GM21528 (cell line): Measurements from ENCODE around the gene MYH9.

Experiments used
- ATAC-seq: cut with Tn5 transposase; IDR thresholded peaks from one replicate; pipeline ENCODE4 v1.9.1; 2021; ENCODE audit warnings: mild to moderate bottlenecking, moderate library complexity; ENCODE audit not compliant: unreplicated experiment, low FRiP score

Gene MYH9

DNA sequence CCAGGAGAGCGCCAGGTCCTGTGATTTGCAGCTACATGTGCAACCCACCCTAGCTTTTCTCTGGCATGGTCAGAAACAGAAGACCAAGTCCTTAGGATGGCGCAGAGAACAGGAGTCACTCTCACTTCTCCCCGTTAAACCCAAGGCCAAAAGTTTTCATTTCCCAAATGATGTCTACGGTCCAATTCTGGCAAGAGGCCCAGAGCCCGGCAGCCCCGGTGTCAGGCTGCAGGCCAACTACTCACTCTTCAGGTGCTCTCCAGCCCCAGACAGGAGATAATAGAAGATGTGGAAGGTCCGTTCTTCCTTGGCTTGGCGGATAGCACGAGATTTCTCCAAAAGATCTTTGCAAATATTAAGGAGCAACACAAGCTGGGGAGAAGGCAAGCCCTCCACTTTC is 67.2 kb downstream of the MYH9 start:
- ATAC-seq = no peak

DNA sequence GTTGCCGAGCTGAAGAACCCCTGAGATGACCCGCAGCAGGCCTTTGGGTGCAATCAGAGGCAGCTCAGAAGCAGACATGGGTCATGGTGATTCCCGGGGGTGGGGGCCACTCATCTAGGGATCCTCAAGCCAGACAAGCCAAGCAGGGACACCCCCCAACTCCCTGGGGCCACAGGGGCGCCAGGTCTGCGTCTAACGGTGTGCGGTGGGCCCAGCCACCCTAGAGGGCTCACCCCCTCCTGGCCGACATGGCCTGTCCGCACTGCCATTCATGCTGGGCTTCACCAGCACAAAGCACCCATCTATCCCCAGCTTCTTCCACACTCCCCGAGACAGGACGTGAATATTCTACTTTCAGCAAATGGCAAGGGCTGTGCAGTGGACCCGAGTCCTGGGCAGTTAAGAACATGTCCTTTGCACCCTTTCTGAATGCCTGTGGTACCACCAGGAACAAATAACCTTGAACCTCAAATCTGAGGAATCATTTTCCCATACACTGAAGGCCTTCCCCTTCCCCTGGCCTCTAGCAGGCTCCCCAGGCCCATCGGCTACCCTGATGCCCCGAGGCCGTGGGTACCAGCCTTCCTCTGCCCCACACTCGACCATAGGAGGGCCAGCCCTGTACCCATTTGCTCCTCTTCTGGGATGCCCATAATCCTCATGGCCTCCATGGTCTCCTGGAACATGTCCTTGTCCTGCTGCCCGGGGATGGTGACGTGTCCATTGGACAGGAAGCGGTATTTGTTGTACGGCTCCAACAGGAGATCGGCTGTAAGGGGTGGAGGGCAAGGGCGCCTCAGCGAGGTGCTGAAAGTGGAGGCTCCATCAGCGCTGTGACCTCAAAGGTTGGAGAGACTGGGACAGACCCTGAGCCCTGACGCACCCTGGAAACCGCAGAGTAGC is 67.9 kb downstream of the MYH9 start:
- ATAC-seq = no peak

DNA sequence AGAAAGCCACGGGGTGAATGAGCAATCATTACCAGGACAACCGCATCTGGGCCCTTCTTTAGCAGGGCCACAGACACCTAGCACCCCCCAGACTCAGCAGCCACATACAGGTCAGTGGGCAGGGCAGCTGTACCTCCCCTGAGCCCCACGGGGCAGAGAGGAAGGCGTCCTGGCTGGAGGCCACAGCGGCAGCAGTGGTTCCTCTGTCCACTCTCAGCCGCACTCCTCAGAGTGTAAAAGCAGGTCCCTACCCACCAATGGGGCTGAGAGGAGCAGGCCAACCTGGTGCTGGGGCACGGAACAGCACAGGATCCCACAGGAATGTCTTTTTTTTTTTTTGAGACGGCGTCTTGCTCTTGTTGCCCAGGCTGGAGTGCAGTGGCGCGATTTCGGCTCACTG is 69.3 kb downstream of the MYH9 start:
- ATAC-seq = no peak

DNA sequence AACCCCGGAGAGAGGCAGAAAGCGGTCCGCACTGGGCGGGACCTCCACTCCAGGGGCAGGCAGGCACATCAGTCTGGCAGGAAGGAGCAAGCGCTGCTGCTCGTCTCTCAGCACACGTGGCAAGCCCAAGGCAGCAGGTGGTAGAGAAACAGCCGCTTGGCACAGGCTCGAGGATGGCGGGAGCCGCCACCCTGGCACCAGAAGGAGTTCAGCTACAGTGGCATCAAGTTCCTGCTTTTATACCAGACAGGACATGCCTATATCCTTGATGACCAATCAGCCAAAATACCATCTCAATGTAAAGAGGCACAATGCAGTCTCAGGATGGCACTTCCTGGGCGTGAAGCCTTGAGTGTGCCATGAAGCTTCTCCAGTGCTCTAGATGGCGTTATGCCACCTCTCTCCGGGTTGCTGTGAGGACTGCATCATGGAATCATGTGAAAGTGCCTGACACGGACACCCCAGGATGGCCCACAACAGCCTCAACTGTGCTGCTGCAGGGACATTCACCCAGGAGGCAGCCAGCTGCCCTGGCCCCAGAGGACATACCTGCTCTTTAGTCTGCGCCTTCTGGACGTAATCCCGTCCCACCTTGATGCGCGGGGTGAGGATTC is 70.0 kb downstream of the MYH9 start:
- ATAC-seq = no peak

DNA sequence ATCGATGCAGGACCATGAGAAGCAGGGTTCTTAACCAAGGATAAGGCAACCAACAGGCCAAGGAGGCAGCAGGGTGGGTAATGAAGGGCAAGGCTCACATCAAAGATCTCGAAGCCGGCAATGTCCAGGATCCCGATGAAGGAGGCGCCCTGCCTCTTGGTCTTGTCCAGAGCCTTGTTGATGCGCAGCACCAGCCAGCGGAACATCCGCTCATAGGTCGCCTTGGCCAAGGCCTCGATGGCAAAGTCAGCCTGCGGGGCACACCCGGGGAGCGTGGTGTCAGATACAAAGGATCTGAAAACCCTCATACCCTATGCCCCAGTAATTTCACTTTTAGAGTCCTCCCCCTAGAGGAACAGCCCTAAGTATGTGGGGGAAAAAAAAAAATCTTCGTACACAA is 71.3 kb downstream of the MYH9 start:
- no peak for ATAC-seq

DNA sequence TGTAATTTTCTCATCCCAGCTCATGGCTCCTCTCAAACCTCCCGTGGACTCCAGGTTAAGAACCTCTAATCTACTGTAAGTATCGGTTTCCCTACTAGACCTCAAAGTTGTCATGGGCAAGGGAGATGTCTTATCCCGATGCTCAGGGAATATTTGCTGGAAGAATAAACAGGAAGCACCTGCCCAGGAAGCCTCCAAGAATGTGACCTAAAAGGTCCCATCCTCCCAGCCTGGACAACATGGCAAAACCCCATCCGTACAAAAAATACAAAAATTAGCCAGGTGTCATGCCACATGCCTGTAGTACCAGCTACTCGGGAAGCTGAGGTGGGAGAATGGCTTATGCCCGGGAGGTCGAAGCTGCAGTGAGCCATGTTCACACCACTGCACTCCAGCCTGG is 72.4 kb downstream of the MYH9 start:
- ATAC-seq = no peak

DNA sequence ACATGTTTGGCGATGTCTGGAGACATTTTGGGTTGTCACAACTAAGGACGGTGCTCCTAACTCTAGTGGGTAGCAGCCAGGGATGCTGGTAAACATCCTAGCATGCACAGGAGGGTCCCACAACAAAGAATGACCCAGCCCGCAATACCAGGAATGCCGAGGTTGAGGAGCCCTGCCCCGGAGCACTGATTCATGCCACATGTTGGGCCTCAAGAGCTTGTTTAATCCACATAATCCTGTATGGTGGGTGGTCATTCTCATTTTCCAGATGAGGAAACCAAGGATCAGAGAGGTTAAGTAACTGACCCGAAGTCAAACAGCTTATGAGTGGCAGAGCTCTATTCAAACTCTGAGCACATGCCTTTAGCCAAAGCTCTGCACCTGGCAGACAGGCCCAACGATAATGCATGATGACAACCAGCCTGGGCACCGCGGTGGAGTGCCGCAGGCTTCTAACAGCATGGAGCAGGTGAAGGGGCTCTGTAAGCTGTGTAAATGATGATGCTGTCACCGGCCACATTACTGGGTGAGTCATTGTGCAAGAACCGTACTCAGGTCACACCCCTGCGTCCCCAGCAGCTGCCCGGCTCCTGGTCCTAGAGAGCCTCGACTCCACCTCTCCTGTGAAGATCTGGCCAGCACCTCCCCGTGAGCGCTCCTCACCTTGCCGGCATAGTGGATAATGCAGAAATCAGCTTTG is 76.2 kb downstream of the MYH9 start:
- ATAC-seq = no peak

DNA sequence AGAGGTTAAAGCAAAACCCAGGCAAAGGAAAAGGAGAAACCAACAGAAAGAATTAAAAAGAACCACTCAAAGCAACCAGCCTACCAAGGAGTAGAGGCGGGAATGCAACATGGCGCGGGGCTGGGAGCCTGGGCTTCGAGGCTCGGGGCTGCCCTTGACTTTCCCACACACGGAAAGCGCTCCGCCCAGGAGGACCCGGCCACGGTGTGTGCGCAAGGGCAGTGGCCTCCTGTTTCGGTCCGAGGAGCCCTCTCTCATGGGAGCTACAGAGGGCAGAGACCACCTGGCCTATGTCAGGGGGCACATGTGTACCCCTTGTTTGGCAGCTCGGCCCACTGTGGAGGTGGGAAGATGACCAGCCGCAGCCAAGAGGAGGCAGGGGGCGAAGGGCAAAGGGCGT is 78.9 kb downstream of the MYH9 start:
- ATAC-seq = no peak

DNA sequence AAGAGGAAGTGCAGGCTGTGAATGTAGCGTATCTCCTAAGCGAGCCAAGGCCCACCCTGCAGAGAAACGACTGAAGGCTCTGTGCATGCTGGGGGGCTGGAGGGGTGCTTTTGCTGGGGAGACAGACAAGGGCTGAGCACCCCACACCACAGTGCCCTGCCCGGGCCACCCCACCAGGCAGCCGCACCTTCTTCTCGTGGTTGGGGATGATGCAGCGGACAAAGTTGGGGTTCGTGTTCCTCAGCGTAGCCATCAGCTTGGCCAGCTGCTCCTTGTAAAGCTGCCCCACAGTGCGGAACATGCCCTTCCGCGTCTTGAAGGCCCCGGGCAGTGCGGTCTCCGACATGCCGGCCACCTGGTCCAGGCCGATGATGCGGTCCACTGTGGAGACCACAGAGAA is 81.5 kb downstream of the MYH9 start:
- ATAC-seq = no peak

DNA sequence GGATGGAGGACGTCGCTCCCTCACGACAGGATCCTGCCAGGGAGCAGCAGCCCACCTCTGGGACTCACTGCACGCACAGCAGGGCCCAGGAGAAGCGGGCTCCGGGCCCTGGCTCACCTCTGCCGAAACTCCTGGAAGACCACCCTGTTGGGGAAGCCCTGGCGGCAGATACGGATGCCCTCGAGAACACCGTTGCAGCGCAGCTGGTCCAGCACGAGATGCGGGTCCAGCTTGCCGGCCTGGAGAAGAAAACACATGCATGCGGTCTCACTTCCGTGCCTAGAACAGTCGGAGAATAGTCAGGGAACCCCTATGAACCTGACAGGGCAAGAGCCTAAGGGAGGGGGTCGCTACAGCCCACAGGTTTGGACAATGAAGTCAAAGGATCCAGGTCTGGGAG is 82.0 kb downstream of the MYH9 start:
- no peak for ATAC-seq

DNA sequence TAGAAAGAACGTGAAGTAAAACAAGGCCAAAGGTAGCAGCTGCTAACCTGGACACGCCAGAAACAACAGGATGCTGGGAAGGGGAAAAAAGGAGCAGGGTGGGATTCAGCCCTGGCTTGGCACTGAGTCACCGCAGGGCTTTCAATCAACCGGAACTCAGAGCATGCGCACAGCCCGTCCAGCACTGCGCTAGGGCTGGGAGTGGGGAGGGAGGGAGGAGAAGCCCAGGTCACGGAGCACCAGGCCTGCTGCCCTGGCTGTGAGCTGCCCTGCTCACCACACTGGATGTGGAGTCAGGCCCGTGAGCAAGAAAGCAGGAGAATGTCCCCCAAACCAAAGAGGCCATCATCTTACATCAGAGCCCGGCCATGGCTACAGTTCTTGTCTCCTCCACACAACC is 83.3 kb downstream of the MYH9 start:
- no peak for ATAC-seq

DNA sequence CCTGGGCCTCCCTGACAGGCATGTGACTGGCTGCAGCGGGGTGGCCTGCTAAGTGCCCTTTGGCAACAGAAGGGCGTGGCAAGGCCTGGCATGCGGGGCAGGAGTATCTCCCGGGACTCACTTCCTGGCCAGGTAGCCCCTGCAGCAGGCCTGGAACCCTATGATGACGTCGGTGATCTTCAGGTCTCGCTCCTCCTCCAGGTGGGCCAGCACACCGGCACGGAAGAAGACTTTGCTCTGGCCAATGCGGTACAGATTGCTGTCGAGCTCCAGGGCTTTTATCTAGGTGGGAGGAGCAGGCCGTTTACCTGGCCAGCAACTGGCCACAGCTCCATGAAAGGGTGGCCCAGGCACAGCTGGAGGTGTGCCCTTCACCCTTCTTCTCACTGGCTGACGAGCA is 83.9 kb downstream of the MYH9 start:
- ATAC-seq = no peak

DNA sequence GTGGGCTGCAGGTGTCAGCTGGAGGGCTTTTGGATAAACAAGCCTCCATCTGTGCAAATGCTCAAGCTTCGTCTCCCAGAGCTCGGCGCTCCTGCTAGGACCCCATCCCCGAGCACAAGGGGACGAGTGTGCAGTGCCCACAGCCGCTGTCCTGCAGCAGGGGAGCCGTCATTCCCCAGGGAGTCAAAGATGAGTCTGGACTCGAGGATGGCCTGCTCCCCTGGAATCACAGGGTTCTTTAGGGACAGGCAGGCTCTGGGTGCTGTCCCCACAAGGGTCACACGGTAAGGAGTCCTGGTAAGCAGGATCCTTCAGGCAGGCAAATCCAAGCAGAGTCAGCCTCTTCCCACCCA is 84.7 kb downstream of the MYH9 start:
- no peak for ATAC-seq

DNA sequence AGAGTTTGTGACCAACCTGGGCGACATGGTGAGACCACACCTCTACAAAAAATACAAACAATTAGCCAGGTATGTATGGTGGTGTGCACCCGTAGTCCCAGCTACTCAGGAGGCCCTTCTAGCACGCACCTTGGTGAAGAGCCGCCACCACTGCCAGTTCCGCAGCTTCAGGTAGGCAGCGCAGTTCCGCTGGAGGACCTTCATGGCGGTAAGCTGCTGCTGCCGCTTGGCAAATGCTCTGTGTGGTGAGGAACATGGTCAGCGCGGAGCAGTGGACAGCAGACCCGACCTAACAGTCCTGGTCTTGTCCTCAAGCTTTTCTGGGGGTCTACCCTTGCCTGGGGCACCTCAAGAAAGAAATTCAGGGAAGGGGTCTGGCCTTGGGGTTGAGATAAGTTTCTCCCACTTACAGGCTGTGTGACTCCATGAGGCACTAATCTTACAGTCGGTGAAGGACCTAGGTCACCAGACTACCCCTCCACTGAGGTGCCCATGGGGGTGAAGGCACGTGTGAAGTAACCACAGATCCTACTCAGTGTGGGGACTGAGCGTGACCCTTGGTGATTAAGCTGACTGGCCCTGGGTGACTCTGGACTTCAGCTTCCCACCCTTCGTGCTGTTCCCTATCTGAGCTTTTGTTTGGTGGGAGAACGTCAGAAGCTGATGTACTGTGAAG is 85.2 kb downstream of the MYH9 start:
- ATAC-seq = no peak

DNA sequence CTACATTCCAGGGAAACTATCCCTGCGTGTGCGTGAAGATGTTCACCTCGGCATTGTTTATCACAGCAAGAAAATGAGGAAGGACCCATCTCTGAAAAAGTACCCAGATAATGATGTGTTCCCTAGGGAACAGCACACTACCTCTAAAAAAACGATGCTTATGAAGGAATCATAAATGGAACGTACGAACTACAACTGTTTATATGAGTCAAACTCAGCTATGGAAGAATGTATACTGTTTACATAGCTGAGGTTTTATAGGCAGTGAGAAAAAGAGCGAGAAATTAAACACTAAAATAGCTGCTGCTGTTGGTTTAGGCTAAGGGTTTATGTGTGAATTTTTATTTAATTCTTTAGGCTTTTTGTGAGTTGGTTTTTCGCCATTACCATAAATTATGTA is 85.9 kb downstream of the MYH9 start:
- ATAC-seq = no peak

DNA sequence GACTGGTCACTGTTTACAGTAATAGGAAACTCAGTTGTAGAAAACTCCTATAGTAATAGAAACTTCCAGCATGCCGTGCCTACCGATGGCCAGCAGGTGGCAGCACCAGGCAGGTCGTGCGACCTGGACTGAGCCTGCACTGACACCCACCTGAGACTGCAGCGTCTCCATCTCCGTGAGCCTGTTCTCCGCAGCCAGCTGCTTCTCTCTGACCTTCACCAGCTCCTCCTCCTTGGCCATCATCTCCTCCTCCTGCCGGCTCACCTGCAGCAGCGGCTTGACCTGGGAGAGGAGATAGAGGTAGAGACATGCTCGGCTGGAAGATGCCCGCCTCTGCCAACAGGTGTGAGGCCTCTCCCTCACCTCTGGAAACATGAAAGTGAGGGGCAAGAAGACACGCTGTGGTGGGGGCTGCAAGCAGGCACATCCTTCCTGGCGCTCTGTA is 86.4 kb downstream of the MYH9 start:
- ATAC-seq = no peak

DNA sequence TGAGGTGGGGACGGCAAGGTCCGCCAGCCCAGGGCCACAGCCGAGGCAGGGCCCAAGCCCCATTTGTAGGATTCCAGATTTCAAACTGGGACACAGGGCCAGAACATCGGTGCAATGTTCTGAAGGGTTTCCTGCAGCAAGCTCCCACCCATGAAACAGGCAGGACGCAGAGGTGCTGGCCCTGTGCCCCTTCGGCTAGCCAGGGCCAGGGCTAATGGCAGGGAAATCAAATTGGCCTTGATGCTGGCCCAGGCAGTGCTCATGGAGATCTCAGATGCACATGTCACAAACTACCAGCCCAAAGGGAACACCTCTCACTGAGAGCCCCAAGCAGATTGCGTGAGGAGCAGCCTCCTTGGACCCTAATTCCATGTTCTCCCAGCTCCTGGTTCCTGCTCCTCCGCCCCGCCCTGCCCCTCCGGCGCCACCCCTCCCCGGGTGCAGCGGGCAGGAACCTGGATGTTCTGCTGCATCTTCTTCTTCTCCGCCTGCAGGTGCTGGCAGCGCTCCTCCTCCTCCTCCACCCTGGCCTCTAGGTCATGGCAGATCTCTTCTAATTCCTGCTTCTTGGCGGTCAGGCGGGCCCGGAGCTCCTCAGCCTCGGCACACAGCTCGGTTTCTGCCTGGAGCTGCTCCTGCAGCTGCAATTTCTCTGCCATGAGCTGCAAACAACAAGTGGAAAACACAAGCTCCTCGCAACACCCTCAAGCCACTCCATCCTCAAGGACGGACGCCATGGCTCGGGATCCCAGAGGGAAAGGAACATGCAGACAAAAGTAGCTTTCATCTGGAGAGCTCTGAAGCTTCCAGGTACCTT is 87.2 kb downstream of the MYH9 start:
- ATAC-seq = no peak

DNA sequence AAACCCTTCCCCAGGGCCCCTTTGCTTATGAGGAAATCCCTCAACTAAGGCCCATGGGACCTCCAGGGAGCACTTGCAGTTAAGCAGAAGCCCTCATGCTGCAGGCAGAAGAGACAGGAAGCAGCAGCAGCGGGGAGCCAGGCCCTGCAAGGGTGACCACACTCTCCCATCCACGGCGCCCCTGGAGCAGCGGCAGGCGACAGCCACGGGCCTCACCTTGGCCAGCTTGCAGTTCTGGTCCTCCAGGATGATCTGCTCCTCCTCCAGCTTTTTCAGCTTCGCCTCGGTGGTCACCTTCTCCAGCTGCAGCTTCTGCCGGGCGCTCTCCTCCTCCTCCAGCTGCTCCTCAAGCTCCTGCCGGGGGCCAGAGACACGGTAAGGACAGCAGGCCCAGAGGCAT is 87.9 kb downstream of the MYH9 start:
- no peak for ATAC-seq

DNA sequence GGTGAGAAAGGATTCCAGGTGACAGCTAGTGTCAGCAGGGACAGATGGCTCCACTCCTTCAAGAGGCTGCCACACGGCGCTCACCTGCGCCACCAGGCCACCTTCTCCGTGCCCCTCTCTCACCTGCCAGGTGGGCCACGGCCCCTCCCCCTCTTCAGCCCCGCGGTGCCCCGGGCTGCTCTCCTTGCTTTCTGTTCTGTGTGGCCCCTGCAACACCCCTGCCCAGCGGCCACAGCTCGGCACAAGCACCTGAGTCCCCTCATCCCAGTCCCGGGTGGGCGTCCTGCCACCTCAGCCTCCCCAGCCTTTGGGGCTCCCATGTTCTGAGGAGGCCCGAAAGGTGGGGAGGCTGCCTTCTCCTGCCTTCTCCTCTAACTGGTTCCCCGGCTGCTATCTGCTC is 88.5 kb downstream of the MYH9 start:
- ATAC-seq = no peak

DNA sequence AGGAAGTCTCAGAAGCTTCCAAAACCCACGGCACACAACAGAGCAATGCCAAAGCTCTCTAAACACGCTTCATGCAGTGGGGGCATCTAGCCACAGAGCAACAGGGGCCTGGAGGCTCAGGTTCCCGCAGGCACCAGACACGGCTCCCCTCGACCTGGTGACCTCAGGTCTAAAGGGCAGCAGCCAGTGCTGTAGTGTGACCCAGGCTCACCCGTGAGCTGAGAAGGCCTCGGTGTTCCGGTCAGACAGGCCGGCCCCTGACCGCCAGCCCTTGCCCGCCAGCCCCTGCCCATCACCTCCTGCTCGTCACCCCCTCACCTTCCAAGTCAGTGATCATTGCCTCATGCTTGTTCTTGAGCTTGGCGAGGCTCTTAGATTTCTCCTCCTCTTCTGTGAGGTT is 89.2 kb downstream of the MYH9 start:
- no peak for ATAC-seq
